Mononuclear cell (primary cell): ENCODE data around the gene ADAM12. TPM values are rescaled to one million over a fixed set of nuclear protein-coding genes. Genes with fewer than 3 reads are reported as not detected.
"Not testable (repeated sequence)": the region's sequence is repeated elsewhere in the genome, so short reads cannot be mapped to it uniquely, and the experiment has no call there.

ENCODE experiments used
- H3K27me3 ChIP-seq: 2 replicates; pipeline ENCODE4 v1.6.0; 2011; ENCODE audit warnings: low read length, control low read depth; ENCODE audit not compliant: insufficient read depth
- H3K4me1 ChIP-seq: 2 replicates; pipeline ENCODE4 v1.5.1; 2011; ENCODE audit warnings: mild to moderate bottlenecking, low read length, control low read depth; ENCODE audit not compliant: insufficient read depth
- H3K4me3 ChIP-seq: 2 replicates; pipeline ENCODE4 v1.5.1; 2011; ENCODE audit warnings: mild to moderate bottlenecking, low read length, moderate library complexity
- H3K9me3 ChIP-seq: 2 replicates; pipeline ENCODE4 v1.5.1; 2011; ENCODE audit warnings: low read depth, mild to moderate bottlenecking, control low read depth, low read length
- total RNA-seq: library from RNA; depleted of rRNA; stranded (reverse); fragments of >200 nt; gene quantifications from one replicate; pipeline ENCODE4 v1.2.3, GENCODE V29; 2012

ADAM12 gene
- total RNA-seq, 1 donor: 1.7 TPM

DNA sequence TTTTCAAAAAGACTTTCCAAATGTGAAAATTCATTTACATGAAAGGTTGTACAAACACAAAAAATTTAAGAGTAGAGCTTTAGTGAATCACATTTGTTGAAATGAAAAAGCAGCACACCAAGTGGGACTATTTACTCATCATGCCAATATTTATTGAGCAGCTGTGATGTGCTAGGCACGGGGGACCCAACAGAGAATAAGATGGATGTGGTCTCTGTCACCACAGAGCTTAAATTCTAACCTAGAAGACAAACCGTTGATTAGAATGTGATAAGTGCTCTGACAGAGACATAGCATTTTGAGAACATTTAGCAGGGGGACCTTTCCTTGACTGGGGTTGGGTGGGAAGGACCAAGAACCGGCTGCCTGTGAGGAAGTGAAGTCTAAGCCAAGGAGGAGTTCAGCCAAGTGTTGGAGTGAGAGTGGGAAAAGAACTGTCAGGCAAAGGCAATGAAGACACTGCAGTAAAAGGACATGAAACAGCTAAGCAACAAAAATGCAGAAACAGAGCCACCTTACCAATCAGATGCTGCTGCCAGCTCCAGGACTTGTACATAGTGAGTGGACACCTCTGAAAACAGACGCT is 19.1 kb downstream of the ADAM12 start:
- Histone ChIP-seq H3K4me1 (no peaks in the 10 kb centered on the region), H3K4me3 (no peak overlapping the region), H3K27me3 (no peaks in the 10 kb centered on the region), H3K9me3 (no peaks in the 10 kb centered on the region)

DNA sequence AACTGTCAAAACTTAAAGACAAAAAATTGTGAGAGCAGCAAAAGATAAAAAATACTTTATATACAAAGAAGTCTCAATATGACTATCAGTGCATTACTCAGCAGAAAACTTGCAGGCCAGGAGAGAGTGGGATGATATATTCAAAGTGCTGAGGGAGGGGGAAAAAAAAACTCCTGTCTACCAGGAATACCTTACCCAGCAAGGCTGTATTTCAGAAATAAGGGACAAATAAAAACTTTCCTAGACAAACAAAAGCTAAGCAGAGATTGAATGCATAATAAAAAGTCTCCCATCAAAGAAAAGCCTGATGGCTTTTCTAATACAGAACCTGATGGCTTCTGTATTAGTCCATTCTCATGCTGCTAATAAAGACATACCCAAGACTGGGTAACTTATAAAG is 31.1 kb downstream of the ADAM12 start:
- Histone ChIP-seq H3K4me1 (no peaks in the 10 kb centered on the region), H3K4me3 (no peak overlapping the region), H3K27me3 (no peaks in the 10 kb centered on the region), H3K9me3 (peaks cover 8% of the 10 kb centered on the region)

DNA sequence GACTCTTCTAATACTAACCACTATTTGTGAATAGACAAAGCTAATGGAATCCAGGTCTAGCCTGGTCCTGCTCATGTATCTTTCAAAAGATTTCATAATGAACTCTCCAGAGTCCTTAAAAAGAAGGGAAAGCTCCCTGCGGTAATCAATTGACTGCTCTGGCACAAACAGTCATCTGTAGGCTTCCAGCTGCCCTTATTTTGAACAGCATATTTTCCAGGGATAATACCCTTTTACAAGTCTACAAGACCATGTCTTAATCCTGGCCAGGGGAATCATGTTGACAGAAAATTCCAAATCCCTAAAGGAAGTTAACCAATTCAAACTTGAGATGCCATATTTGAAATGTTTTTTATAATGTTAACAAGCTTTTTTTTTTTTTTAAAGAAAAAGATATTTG is 34.6 kb downstream of the ADAM12 start:
- H3K27me3 ChIP-seq: no peaks in the 10 kb centered on the region
- peaks cover 8% of the 10 kb centered on the region for H3K9me3 ChIP-seq
- no peak overlapping the region for H3K4me3 ChIP-seq
- no peaks in the 10 kb centered on the region for H3K4me1 ChIP-seq

DNA sequence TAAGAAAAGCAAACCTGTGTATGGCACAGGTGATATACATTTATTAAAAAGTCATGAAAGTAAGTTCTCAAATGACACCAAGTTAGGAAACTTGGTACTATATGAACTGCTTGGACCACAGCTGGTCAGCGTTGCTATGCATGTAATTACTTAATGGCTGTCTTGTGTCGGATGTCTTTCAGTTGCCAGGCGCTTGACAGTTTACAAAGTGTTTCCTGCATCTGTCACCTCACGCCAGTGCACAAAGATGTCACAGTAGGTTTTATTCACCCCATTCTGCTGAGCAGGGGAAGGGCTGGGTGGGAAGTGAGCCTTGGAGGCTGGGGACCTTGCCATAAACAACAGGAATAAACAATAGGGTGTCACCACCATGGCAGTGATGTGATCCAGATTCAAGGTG is 35.8 kb downstream of the ADAM12 start:
- H3K27me3 ChIP-seq: no peaks in the 10 kb centered on the region
- H3K9me3 ChIP-seq: peaks cover 8% of the 10 kb centered on the region
- H3K4me1 ChIP-seq: no peaks in the 10 kb centered on the region
- no peak overlapping the region for H3K4me3 ChIP-seq

DNA sequence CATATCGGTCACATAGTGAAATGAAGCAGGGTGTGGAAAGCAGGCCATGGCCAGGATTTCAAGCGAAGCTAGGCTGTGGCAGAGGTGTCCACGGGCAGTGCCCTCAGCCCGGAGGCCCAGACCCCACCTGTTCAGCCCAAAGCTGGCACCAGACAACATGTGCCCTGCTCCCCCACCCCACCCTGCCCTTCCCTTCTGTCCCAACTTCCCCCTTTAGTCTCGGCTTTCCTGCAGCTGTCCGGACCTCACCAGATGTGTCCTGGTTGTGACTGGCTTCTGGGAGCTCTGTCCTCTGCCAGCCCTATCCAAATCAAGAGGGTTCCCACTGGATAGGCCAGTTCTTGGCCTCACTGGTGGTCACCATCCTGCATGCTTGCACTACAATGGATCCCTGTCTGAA is 37.3 kb downstream of the ADAM12 start:
- Histone ChIP-seq H3K4me3 (no peak overlapping the region), H3K9me3 (no peaks in the 10 kb centered on the region), H3K4me1 (no peaks in the 10 kb centered on the region), H3K27me3 (no peaks in the 10 kb centered on the region)

DNA sequence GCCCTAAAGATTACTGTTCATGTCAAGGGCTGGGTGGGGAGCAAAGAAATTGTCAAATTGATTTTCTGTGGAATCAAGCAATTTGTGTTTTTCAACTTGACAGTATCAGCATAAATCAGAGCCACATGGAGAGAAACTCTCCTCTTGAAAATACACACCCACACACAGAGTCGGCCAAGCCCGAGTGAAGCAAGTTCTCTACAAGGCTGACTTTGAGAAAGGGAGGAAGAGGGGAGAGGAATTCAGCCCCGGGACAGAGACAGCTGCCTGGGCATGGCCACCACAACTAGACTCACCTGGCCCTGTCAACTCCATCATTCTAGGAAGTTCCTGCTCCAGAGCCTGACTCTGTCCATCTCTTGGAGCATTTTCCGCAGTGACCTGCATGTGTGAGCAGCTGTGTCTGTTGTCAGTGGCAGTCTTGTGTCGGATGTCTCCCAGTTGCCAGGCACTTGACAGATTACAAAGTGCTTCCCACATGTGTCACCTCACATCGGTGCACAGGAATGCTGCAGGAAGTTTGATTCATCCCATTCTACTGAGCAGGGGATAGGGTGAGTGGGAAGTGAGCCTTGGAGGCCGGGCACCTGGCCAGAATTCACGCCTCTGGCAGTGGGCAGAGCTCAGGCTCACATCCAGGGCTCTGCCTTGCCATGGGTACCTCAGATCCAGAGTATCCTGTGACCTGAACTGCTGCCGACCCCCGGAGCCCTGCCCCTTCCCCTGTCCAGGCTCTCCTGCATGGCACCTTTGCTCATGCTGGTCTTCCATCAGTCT is 37.9 kb downstream of the ADAM12 start:
- no peaks in the 10 kb centered on the region for H3K4me1 ChIP-seq
- no peaks in the 10 kb centered on the region for H3K27me3 ChIP-seq
- no peak overlapping the region for H3K4me3 ChIP-seq
- H3K9me3 ChIP-seq: no peaks in the 10 kb centered on the region

DNA sequence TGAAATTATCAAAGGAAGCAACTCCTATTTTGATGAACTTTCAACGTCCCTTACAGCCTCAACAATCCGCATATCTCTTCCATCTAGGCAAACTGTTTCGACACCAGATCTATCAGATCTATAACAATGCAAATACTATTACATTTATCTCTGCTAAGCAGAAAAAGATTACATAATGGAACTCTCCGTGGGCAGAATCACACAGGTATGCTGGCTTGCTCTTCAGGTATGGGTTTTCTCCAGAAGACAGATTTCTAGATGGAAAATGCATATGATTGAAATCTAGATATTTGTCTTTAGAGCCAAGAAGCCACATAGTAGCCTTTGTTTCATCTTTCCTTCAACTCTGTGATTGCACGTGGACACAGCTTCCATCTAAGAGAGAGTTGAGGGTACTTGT is 38.6 kb downstream of the ADAM12 start:
- no peaks in the 10 kb centered on the region for H3K4me1 ChIP-seq
- no peaks in the 10 kb centered on the region for H3K9me3 ChIP-seq
- no peak overlapping the region for H3K4me3 ChIP-seq
- no peaks in the 10 kb centered on the region for H3K27me3 ChIP-seq

DNA sequence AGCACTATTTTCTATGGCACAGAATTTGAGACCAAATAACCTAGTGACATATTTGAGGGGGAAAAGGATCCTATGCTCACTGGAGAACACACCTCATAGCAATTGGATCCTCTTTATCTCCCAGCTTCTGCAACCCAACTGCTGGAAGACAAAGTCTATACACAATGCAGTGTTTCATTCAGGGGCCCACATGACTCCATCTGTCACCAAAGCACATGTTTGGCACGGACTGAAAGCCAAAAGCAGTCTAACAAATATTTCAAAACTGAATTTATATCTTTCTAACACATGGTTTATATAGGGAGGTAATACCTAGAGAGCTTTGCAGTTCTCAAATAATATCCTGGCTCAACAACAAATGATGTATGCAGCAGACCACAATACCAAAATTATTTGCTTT is 39.2 kb downstream of the ADAM12 start:
- Histone ChIP-seq H3K27me3 (no peaks in the 10 kb centered on the region), H3K4me3 (no peak overlapping the region), H3K4me1 (no peaks in the 10 kb centered on the region), H3K9me3 (no peaks in the 10 kb centered on the region)

DNA sequence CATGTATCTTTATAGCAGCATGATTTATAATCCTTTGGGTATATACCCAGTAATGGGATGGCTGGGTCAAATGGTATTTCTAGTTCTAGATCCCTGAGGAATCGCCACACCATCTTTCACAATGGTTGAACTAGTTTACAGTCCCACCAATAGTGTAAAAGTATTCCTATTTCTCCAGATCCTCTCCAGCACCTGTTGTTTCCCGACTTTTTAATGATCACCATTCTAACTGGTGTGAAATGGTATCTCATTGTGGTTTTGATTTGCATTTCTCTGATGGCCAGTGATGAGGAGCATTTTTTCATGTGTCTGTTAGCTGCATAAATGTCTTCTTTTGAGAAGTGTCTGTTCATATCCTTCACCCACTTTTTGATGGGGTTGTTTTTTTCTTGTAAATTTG is 44.8 kb downstream of the ADAM12 start:
- H3K27me3 ChIP-seq, H3K4me1 ChIP-seq, H3K4me3 ChIP-seq, H3K9me3 ChIP-seq: not testable (repeated sequence)

DNA sequence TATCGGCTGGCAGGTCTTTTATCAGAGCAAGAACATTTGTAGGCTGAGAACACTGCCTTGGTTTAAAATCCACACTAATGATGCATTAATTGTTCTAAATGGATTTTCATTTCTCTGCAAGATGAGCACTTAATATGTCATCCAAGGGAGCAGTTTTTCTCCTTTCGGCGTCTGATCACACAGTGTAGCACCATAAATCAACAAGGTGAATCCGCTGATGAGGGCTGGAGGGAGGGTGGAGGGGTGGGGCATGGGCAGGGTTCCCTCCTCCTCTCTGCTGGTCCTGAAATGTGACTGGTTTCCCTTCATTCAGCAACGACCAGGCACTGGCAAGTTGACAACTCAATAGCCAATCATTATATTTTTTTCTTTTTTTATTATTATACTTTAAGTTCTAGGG is 45.6 kb downstream of the ADAM12 start:
- H3K4me3 ChIP-seq: no peak overlapping the region

DNA sequence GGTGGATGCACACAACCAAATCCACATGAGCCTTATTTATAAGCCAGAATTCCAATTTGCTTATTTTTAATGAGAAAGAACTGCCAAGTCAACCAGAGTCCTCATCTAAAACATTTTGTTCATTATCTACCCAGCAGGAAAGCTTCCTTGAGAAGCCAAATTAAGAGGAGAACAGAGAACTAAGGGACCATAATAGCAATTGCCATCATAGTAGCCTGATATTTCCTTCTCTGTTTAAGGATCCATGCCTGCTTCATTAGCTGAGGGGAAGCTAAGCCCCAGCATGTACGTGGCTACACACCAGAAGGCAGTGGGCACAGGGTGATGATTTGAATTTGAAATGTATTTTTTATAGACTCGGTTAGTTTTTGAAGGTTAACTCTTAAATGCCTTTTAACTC is 46.8 kb downstream of the ADAM12 start:
- Histone ChIP-seq H3K9me3 (no peaks in the 10 kb centered on the region), H3K4me1 (no peaks in the 10 kb centered on the region), H3K4me3 (no peak overlapping the region), H3K27me3 (no peaks in the 10 kb centered on the region)

More for the DNA sequence above, 45.6 kb downstream of the ADAM12 start:
- Histone ChIP-seq H3K27me3 (no peaks in the 10 kb centered on the region), H3K9me3 (no peaks in the 10 kb centered on the region), H3K4me1 (no peaks in the 10 kb centered on the region)

DNA sequence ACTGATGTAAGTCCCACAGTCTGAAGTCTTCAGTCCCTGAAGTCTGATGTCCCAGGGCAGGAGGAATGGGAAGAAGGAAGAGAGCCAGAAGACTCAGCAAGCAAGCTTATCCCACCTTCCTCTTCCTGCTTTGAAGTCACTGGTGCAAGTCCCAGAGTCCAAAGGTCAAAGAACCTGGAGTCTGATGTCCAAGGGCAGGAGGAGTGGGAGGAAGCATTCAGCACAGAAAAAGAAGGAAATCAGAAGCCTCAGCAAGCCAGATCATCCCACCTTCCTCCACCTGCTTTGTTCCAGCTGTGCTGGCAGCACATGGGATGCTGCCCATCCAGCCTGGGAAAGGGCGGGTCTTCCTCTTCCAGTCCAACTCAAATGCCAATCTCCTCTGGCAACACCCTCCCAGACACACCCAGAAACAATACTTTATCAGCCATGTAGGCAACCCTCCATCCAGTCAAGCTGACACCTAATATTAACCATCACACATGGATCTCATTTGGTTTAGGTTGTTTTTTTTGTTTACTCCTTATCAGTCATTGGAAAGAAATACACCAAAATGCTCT is 50.9 kb downstream of the ADAM12 start:
- H3K4me1 ChIP-seq: no peaks in the 10 kb centered on the region
- H3K27me3 ChIP-seq: no peaks in the 10 kb centered on the region
- H3K9me3 ChIP-seq: no peaks in the 10 kb centered on the region
- H3K4me3 ChIP-seq: no peak overlapping the region

DNA sequence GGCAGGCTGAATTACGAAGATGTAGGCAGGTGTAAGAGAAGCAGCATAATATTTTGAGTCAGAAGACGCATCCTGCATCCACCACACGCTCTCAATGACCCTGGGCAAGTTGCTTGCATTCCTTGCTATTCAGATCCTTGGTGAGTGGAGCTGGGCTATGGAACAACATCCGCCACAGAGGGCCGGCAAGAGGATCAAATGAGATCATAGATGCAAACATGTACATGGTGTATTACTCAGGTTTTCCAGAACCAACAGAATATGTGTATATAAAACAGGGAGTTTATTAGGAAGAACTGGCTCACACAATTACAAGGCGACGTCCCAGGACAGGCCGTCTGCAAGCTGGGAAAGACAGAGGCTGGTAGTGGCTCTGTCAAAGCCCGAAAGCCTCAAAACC is 51.5 kb downstream of the ADAM12 start:
- H3K4me1 ChIP-seq: no peaks in the 10 kb centered on the region
- no peak overlapping the region for H3K4me3 ChIP-seq
- no peaks in the 10 kb centered on the region for H3K27me3 ChIP-seq
- H3K9me3 ChIP-seq: no peaks in the 10 kb centered on the region

DNA sequence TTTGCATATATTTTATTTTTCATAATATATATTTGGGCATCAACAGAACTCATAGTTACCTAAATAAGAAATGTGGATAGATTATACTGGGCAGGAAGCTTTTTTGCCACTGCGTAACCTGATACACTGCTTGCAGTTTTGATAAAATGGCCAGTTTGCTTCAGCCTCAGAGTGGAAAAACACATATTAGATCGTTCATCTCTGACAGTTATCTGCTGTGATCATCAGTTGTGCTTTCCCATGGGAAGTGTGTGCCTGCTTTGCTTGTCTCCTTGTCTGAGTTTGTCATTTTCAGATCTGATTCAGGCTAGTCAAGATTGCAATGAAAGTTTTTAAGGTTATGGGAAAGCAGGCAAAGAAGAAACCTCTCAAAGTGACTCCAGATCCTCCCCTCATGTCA is 54.0 kb downstream of the ADAM12 start:
- no peaks in the 10 kb centered on the region for H3K9me3 ChIP-seq
- no peak overlapping the region for H3K4me3 ChIP-seq
- no peaks in the 10 kb centered on the region for H3K27me3 ChIP-seq
- H3K4me1 ChIP-seq: no peaks in the 10 kb centered on the region

DNA sequence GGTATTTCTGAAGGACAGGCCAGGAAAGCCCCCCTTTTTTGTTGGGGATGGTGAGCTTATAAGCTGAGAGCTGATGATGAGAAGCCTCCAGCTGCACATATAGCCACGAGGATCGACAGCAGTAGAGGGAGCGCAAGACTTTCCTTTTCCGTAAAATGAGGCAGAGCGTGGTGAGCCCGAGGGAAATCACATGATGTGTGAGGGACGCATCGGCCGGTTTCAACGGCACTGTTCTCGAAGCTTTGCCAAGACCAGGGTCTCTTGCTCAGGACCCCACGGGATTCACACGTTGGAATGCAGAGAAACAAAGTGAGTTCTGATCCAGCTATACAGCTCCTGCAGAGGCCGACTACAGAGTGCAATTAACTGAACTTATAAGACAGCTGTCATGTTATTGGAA is 55.7 kb downstream of the ADAM12 start:
- H3K9me3 ChIP-seq: no peaks in the 10 kb centered on the region
- H3K4me1 ChIP-seq: no peaks in the 10 kb centered on the region
- H3K4me3 ChIP-seq: no peak overlapping the region
- no peaks in the 10 kb centered on the region for H3K27me3 ChIP-seq

DNA sequence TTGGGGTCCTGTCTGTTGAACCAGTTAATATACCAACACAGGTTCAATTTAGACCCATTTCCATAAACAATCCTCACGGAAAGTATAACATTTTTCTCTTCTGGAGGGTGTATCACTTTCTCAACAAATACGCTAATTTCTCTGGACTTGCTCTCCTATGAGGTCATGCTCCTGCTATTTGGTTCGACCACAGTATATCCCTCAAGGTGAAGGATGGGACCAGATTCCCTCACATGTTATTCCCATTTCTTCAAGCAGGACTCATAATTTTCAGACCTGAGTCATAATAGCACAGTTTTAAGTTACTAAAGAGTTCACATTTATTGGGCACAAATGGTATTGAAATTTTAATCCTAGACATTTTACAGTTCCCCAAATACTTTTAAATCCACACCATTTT is 57.2 kb downstream of the ADAM12 start:
- Histone ChIP-seq H3K9me3 (no peaks in the 10 kb centered on the region), H3K4me1 (no peaks in the 10 kb centered on the region), H3K4me3 (no peak overlapping the region), H3K27me3 (no peaks in the 10 kb centered on the region)
